ENCODE data around the gene PCGF2.

Gene PCGF2

GRCh38 chr17:38719289-38719942, 28.7 kb downstream of the PCGF2 start:
- DNase-seq (ENCODE audit: low read depth), result no peak

GRCh38 chr17:38717139-38717745, 30.9 kb downstream of the PCGF2 start:
- no peak for DNase-seq (ENCODE audit: low read depth)

GRCh38 chr17:38716368-38717005, 31.6 kb downstream of the PCGF2 start:
- DNase-seq (ENCODE audit: low read depth), result no peak

GRCh38 chr17:38715216-38715943, 32.8 kb downstream of the PCGF2 start:
- DNase-seq (ENCODE audit: low read depth), result no peak

- no peak for DNase-seq (ENCODE audit: low read depth)
These were observed 34.6 kb downstream of the PCGF2 start for GRCh38 chr17:38713456-38714075.

- DNase-seq (ENCODE audit: low read depth), result no peak
These were observed 35.5 kb downstream of the PCGF2 start for GRCh38 chr17:38712593-38712992.

- no peak for DNase-seq (ENCODE audit: low read depth)
These were observed 36.2 kb downstream of the PCGF2 start for GRCh38 chr17:38711792-38712571.

GRCh38 chr17:38710985-38711384, 37.2 kb downstream of the PCGF2 start:
- DNase-seq (ENCODE audit: low read depth), result no peak

GRCh38 chr17:38710604-38710962, 37.6 kb downstream of the PCGF2 start:
- DNase-seq (ENCODE audit: low read depth), result no peak

- no peak for DNase-seq (ENCODE audit: low read depth)
These were observed 38.1 kb downstream of the PCGF2 start for GRCh38 chr17:38709864-38710603.

GRCh38 chr17:38709104-38709820, 38.9 kb downstream of the PCGF2 start:
- no peak for DNase-seq (ENCODE audit: low read depth)

GRCh38 chr17:38707678-38708351, 40.3 kb downstream of the PCGF2 start:
- DNase-seq (ENCODE audit: low read depth), result no peak

- DNase-seq (ENCODE audit: low read depth), result peak; percentile 15
These were observed 41.5 kb downstream of the PCGF2 start for GRCh38 chr17:38706505-38707216.

- peak; percentile 7 for DNase-seq (ENCODE audit: low read depth)
These were observed 42.2 kb downstream of the PCGF2 start for GRCh38 chr17:38705803-38706504.

- no peak for DNase-seq (ENCODE audit: low read depth)
These were observed 42.7 kb downstream of the PCGF2 start for GRCh38 chr17:38705523-38705802.

GRCh38 chr17:38704606-38705522, 43.3 kb downstream of the PCGF2 start, which contains the start of gene MLLT6:
TSS of gene MLLT6 (plus strand) at chr17:38705273. CDS start at chr17:38705633, 360 bp downstream.
- DNase-seq (ENCODE audit: low read depth), result peak; percentile 79
